ENCODE data around the gene TRAT1. TPM values are rescaled to one million over a fixed set of nuclear protein-coding genes. Genes with fewer than 3 reads are reported as not detected.
"Not testable (repeated sequence)": the region's sequence is repeated elsewhere in the genome, so short reads cannot be mapped to it uniquely, and the experiment has no call there.

Gene TRAT1
- total RNA-seq, 1 donor from 2014 or later, result not detected

DNA sequence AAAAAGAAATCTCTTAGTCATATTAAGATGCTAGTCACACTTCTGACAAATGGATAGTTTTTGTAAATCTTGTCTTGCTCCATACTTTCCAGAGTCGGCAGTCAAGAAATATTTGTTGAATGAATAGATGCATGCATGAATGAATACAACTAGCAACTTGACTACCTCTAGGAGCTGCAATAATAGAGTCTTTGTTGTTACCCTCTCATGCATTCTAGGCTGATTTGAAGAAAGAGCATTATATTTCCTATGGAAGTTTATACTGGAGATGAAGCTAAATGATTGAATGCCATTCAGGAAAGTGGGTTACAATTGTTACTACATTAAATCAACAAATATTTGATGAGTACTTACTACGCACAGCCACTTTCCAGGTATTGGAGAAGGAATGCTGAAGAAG is 18.1 kb upstream of the TRAT1 start:
- peak overlapping the region; percentile 45 for H3K27ac Mint-ChIP-seq (ENCODE audit: unreplicated experiment)
- H3K36me3 Mint-ChIP-seq (ENCODE audit: low read depth), result no peaks in the 10 kb centered on the region
- TF ChIP-seq, protein P1, sequence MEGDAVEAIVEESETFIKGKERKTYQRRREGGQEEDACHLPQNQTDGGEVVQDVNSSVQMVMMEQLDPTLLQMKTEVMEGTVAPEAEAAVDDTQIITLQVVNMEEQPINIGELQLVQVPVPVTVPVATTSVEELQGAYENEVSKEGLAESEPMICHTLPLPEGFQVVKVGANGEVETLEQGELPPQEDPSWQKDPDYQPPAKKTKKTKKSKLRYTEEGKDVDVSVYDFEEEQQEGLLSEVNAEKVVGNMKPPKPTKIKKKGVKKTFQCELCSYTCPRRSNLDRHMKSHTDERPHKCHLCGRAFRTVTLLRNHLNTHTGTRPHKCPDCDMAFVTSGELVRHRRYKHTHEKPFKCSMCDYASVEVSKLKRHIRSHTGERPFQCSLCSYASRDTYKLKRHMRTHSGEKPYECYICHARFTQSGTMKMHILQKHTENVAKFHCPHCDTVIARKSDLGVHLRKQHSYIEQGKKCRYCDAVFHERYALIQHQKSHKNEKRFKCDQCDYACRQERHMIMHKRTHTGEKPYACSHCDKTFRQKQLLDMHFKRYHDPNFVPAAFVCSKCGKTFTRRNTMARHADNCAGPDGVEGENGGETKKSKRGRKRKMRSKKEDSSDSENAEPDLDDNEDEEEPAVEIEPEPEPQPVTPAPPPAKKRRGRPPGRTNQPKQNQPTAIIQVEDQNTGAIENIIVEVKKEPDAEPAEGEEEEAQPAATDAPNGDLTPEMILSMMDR (conservative IDR thresholded peaks at IDR 0.05), result no peak
- DNase-seq (ENCODE audit: low read depth, low spot score), result no peak
- peaks cover 11% of the 10 kb centered on the region for H3K9me3 Mint-ChIP-seq
- H3K27me3 Mint-ChIP-seq (ENCODE audit: low read depth), result no peaks in the 10 kb centered on the region
- no peak overlapping the region for H3K4me3 Mint-ChIP-seq
- peaks cover 18% of the 10 kb centered on the region for H3K4me1 Mint-ChIP-seq

DNA sequence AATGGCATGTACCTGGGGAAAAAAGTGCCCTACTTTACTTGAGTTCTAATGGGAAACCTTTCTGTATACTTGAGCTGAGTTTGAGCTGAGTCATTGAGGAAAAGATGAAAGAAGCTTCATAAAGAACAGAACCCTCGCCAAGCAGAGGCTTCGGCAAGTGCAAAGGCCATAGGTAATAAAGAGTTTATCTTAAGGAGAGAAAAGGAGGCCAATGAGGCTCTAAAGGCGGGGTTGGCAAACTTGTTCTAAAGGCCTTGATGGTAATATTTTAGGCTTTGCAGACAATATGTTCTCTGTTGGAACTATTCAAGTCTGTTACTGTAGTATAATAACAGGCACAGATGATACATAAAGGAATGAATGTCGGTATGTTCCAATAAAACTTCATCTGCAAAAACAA is 17.6 kb upstream of the TRAT1 start:
- H3K27me3 Mint-ChIP-seq (ENCODE audit: low read depth), result no peaks in the 10 kb centered on the region
- peaks cover 11% of the 10 kb centered on the region for H3K9me3 Mint-ChIP-seq
- H3K36me3 Mint-ChIP-seq (ENCODE audit: low read depth), result no peaks in the 10 kb centered on the region
- no peak for DNase-seq (ENCODE audit: low read depth, low spot score)
- H3K27ac Mint-ChIP-seq (ENCODE audit: unreplicated experiment), result peak overlapping the region; percentile 45
- TF ChIP-seq, protein P1 (conservative IDR thresholded peaks at IDR 0.05), result no peak
- H3K4me1 Mint-ChIP-seq, result peaks cover 18% of the 10 kb centered on the region
- no peak overlapping the region for H3K4me3 Mint-ChIP-seq

- H3K27ac Mint-ChIP-seq (ENCODE audit: unreplicated experiment), result no peak overlapping the region
Measured at GRCh38 chr3:108806316-108806715, 16.3 kb upstream of the TRAT1 start.

GRCh38 chr3:108818404-108818803 is 4.2 kb upstream of the TRAT1 start:
- Mint-ChIP-seq H3K4me1 (no peaks in the 10 kb centered on the region), H3K36me3 (ENCODE audit: low read depth) (no peaks in the 10 kb centered on the region), H3K9me3 (peaks cover 3% of the 10 kb centered on the region), H3K4me3 (no peak overlapping the region), H3K27ac (ENCODE audit: unreplicated experiment) (no peak overlapping the region), H3K27me3 (ENCODE audit: low read depth) (no peaks in the 10 kb centered on the region)
- DNase-seq (ENCODE audit: low read depth, low spot score), result no peak
- TF ChIP-seq, protein P1 (conservative IDR thresholded peaks at IDR 0.05), result no peak

More at GRCh38 chr3:108806316-108806715, 16.3 kb upstream of the TRAT1 start:
- Mint-ChIP-seq H3K4me3 (no peak overlapping the region), H3K9me3 (peaks cover 7% of the 10 kb centered on the region), H3K4me1 (peaks cover 18% of the 10 kb centered on the region), H3K27me3 (ENCODE audit: low read depth) (no peaks in the 10 kb centered on the region), H3K36me3 (ENCODE audit: low read depth) (no peaks in the 10 kb centered on the region)
- DNase-seq (ENCODE audit: low read depth, low spot score), result no peak
- TF ChIP-seq, protein P1 (conservative IDR thresholded peaks at IDR 0.05), result no peak

- DNase-seq (ENCODE audit: low read depth, low spot score), result no peak
- Mint-ChIP-seq H3K27ac (ENCODE audit: unreplicated experiment) (no peak overlapping the region), H3K4me3 (no peak overlapping the region), H3K4me1 (no peaks in the 10 kb centered on the region), H3K27me3 (ENCODE audit: low read depth) (no peaks in the 10 kb centered on the region), H3K9me3 (peaks cover under 1% of the 10 kb centered on the region), H3K36me3 (ENCODE audit: low read depth) (no peaks in the 10 kb centered on the region)
- TF ChIP-seq, protein P1 (conservative IDR thresholded peaks at IDR 0.05), result no peak
Measured at GRCh38 chr3:108820586-108820985, 2.0 kb upstream of the TRAT1 start.

GRCh38 chr3:108823227-108823626 is 641 bp downstream of the TRAT1 start:
- TF ChIP-seq, protein P1 (conservative IDR thresholded peaks at IDR 0.05), result no peak

GRCh38 chr3:108823803-108824202 is 1.2 kb downstream of the TRAT1 start:
- H3K9me3 Mint-ChIP-seq; H3K4me3 Mint-ChIP-seq; H3K36me3 Mint-ChIP-seq (ENCODE audit: low read depth); DNase-seq (ENCODE audit: low read depth, low spot score); H3K4me1 Mint-ChIP-seq; H3K27ac Mint-ChIP-seq (ENCODE audit: unreplicated experiment); H3K27me3 Mint-ChIP-seq (ENCODE audit: low read depth): not testable (repeated sequence)

More at GRCh38 chr3:108823227-108823626, 641 bp downstream of the TRAT1 start:
- no peak overlapping the region for H3K4me3 Mint-ChIP-seq
- H3K9me3 Mint-ChIP-seq, result no peaks in the 10 kb centered on the region
- no peaks in the 10 kb centered on the region for H3K4me1 Mint-ChIP-seq
- no peak overlapping the region for H3K27ac Mint-ChIP-seq (ENCODE audit: unreplicated experiment)
- no peak for DNase-seq (ENCODE audit: low read depth, low spot score)
- no peaks in the 10 kb centered on the region for H3K27me3 Mint-ChIP-seq (ENCODE audit: low read depth)
- no peaks in the 10 kb centered on the region for H3K36me3 Mint-ChIP-seq (ENCODE audit: low read depth)
